Thyroid gland (tissue), 4 donors: ENCODE results near the gene PIGS. TPM values are rescaled to one million over a fixed set of nuclear protein-coding genes. Genes with fewer than 3 reads are reported as not detected.

ENCODE experiments used
- DNase-seq, 2 donors: peaks; one replicate each; pipeline ENCODE4 v3.0.0-alpha.2; 2019
- H3K27ac ChIP-seq, 3 donors: fragments of 200-600 bp; sonication (generic); 1 replicate in 2 of 3; 2 replicates in 1 of 3; pipeline ENCODE4 v1.5.1; 2016 to 2019; ENCODE audit warnings: mild to moderate bottlenecking in 1 of 3, moderate library complexity in 1 of 3
- H3K27me3 ChIP-seq: fragments of 200-600 bp; sonication (generic); one replicate; pipeline ENCODE4 v1.5.1; 2019
- H3K36me3 ChIP-seq, 2 donors: fragments of 200-600 bp; sonication (generic); one replicate each; pipeline ENCODE4 v1.5.1; 2016 to 2019
- H3K4me1 ChIP-seq, 2 donors: fragments of 200-600 bp; sonication (generic); one replicate each; pipeline ENCODE4 v1.5.1; 2017 to 2019
- H3K4me3 ChIP-seq, 3 donors: fragments of 200-600 bp; sonication (generic); replicated peaks in 1 of 3; 1 replicate in 2 of 3; 2 replicates in 1 of 3; pipeline ENCODE4 v1.5.1; 2016; ENCODE audit warnings: mild to moderate bottlenecking in 1 of 3
- H3K9me3 ChIP-seq: fragments of 200-600 bp; sonication (generic); one replicate; pipeline ENCODE4 v1.5.1; 2017
- CTCF ChIP-seq, 6 experiments: fragments of 200-600 bp in 3 of 6; fragments of 450-650 bp in 3 of 6; sonication (generic) in 3 of 6; IDR thresholded peaks; one replicate each; pipeline ENCODE4 v1.5.1; 2016 to 2019; ENCODE audit warnings: antibody characterized with exemption in 6 of 6, mild to moderate bottlenecking in 2 of 6, inconsistent platforms in 1 of 6, moderate library complexity in 1 of 6
- POLR2A ChIP-seq, 2 donors: fragments of 450-650 bp; IDR thresholded peaks; one replicate each; pipeline ENCODE4 v1.6.1; 2017; ENCODE audit warnings: antibody characterized with exemption in 2 of 2, mild to moderate bottlenecking in 2 of 2, moderate library complexity in 1 of 2
- WGBS, 2 donors: methylation state at CpG; one replicate each; pipeline ENCODE4 v1.1.5; 2017; 5-methylcytosine and 5-hydroxymethylcytosine counted together
- intact Hi-C: fragments of 100-400 bp; cut with DNase I; formaldehyde crosslinking; loops from one replicate; pipeline ENCODE4 v1.15.1; 2023
- total RNA-seq, 4 donors: library from RNA; depleted of rRNA; stranded (reverse); fragments of >200 nt; gene quantifications; one replicate each; pipeline ENCODE4 v1.2.3, GENCODE V29; 2016

The PIGS gene
- total RNA-seq, 4 donors from 2014 or later: 37.2 to 111 (median 74.7) TPM

GRCh38 chr17:28575126-28575795 is 3.9 kb upstream of the PIGS start:
- peaks cover 12 to 13% of the 10 kb centered on the region in 2 donors for H3K4me1 ChIP-seq
- WGBS, 2 donors: 94 to 96% methylated on average over 14 of the region's 14 CpGs
- H3K9me3 ChIP-seq: no peaks in the 10 kb centered on the region
- H3K27me3 ChIP-seq: no peaks in the 10 kb centered on the region
- no peaks in the 10 kb centered on the region for H3K36me3 ChIP-seq
- TF ChIP-seq POLR2A (IDR thresholded peaks at IDR 0.05): no peak
- no peak for TF ChIP-seq CTCF (IDR thresholded peaks at IDR 0.05)
- intact Hi-C loops: no loop called here
- DNase-seq: no peak
- H3K4me3 ChIP-seq: no peak overlapping the region
- no peak overlapping the region for H3K27ac ChIP-seq

- 93 to 97% methylated on average over 3 to 6 of the region's 7 CpGs for WGBS, 2 donors
- Histone ChIP-seq H3K27me3 (no peaks in the 10 kb centered on the region), H3K9me3 (no peaks in the 10 kb centered on the region), H3K27ac (no peak overlapping the region), H3K4me3 (no peak overlapping the region), H3K4me1 (peaks cover 18 to 19% of the 10 kb centered on the region in 2 donors), H3K36me3 (no peaks in the 10 kb centered on the region)
- TF ChIP-seq CTCF (IDR thresholded peaks at IDR 0.05) (no peak), POLR2A (IDR thresholded peaks at IDR 0.05) (no peak)
- intact Hi-C loops: no loop called here
- no peak for DNase-seq
Measured at GRCh38 chr17:28574526-28574925, 3.2 kb upstream of the PIGS start.

GRCh38 chr17:28573966-28574480 is 2.7 kb upstream of the PIGS start:
- intact Hi-C loops: no loop called here
- Histone ChIP-seq H3K36me3 (no peaks in the 10 kb centered on the region), H3K4me3 (no peak overlapping the region), H3K27ac (no peak overlapping the region), H3K4me1 (peaks cover 18 to 20% of the 10 kb centered on the region in 2 donors), H3K9me3 (no peaks in the 10 kb centered on the region), H3K27me3 (no peaks in the 10 kb centered on the region)
- no peak for TF ChIP-seq CTCF (IDR thresholded peaks at IDR 0.05)
- no peak for TF ChIP-seq POLR2A (IDR thresholded peaks at IDR 0.05)
- DNase-seq: no peak
- WGBS, 2 donors: 96 to 100% methylated on average over 6 of the region's 6 CpGs

GRCh38 chr17:28573521-28573920 is 2.2 kb upstream of the PIGS start:
- Histone ChIP-seq H3K4me1 (peaks cover 18 to 20% of the 10 kb centered on the region in 2 donors), H3K4me3 (no peak overlapping the region), H3K27me3 (no peaks in the 10 kb centered on the region), H3K36me3 (no peaks in the 10 kb centered on the region), H3K27ac (no peak overlapping the region), H3K9me3 (no peaks in the 10 kb centered on the region)
- no peak for DNase-seq
- intact Hi-C loops: no loop called here
- TF ChIP-seq CTCF (IDR thresholded peaks at IDR 0.05) (no peak), POLR2A (IDR thresholded peaks at IDR 0.05) (no peak)
- 98 to 100% methylated on average over 5 to 7 of the region's 9 CpGs for WGBS, 2 donors

- H3K27ac ChIP-seq: no peak overlapping the region
- H3K4me3 ChIP-seq: no peak overlapping the region
- H3K27me3 ChIP-seq: no peaks in the 10 kb centered on the region
- no peak for TF ChIP-seq POLR2A (IDR thresholded peaks at IDR 0.05)
- TF ChIP-seq CTCF (IDR thresholded peaks at IDR 0.05): no peak
- H3K4me1 ChIP-seq: peaks cover 18 to 20% of the 10 kb centered on the region in 2 donors
- intact Hi-C loops: no loop called here
- H3K36me3 ChIP-seq: no peaks in the 10 kb centered on the region
- H3K9me3 ChIP-seq: no peaks in the 10 kb centered on the region
- no peak for DNase-seq
Measured at GRCh38 chr17:28573040-28573380, 1.7 kb upstream of the PIGS start.
